Kasumi-1 (cell line): ENCODE measurements around the gene SLC9A9.

ENCODE experiments used
- DNase-seq, 2 experiments: peaks; one replicate each; lab custom pipeline; 2025; lab: John Stamatoyannopoulos, UW

Gene SLC9A9

DNA sequence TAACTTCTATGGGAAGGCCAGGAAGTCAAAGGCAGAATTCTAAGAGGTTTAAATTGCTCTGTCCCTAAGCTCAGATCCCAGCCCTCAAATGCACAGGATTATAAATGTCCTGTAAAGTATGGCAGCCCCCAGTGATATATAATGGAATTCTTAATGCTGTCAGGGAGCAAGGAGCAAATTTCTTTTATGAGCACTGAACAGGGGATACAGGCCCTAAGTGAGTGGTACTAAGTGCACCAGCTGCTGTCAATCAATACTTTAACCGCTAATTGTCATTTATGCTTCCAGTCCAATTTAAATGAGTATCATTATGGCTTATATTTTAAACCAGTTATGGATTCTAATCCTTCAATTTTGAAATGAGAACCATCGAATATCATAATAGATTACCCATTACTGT lies 4.7 kb downstream of the SLC9A9 start:
- DNase-seq, result no peak

DNA sequence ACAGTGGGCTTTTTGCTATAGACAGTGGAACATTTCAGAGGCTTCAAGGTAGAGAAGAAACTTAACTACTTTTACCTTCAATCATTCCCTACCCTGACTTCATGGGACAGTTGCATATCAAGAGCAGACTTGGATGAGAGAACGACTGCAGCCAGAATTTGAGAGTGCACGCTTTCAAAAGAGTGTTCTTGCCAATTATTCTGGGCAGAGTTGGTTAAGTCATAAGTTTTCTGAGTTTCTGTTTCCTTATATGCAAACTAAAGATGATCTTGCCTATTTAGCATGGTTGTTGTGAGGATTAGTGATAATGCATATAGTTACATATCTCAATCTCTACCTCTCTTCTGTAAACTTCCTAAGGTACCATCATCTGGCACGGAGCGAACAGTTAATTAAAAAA lies 7.6 kb downstream of the SLC9A9 start:
- DNase-seq, result no peak

DNA sequence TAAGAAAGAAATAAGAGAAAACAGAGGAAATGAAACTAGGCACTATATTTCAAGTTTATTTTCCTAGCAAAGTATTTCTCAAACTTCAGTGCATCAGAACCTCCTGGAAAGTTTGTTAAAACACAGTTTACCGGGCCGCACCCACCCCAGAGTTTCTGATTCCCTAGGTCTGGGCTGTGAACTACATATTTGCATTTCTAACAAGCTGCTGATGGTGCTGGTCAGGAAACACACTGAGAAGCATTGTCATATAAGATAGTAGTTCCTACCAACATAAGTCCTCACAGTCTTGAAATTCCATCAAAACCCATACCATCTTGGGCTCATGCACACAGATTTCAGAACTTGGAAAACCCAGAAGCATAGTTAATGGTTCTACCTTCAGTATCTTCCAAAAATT lies 8.3 kb downstream of the SLC9A9 start:
- DNase-seq, result no peak

DNA sequence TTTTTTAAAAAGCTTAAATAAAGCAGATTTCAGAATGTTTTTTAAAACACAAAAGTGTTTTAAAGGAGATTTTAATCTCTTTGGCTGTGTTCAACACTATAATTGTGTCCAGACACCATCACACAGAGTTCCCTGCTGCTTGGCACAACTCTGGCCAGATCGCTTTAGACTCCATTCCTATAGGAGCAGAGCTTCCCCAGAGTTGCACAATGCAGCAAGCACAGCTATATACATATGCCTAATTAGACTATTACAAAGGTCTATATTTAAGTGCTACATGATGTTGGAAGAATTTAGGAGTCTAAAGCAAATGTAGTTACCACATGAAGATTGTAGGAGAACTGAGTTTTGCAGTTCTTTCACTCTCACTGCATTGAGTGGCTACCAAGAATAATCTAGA lies 11.2 kb downstream of the SLC9A9 start:
- no peak for DNase-seq

DNA sequence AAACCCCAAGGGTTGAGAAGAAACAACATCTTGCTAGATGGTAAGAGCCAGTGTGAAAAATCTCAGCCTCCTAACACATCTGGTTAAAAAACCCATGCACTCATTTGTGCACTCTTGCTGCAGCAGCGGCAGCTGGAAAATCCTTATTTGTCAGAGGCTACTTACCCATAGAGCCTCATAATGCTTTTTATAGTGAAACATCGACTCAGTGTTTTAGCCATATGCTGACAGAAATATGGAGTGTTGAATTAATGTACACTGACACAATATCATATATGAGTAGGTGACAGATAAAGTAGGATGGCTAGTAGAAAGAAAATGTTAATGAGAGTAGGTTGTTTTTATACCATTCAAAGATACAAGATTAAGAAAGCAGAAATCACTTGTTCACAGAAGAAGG lies 13.0 kb downstream of the SLC9A9 start:
- no peak for DNase-seq

DNA sequence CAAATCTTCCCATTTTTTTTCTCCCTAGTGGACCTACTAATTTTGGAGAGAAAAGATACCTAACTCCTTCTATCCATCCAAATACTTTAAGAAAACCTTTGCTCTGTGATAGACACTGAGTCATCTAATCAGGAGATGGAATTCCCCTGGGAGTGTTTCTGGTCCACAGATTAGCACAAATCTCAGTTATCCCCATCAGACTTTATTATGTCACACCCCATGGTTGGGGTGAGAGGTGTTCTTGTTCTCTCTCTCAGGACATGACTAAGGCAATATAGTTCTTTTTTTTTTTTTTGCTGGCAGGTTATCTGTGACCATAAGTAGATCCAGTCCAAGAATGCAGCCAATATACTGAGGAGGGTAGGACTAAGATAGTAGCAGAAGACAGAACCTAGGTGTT lies 15.8 kb downstream of the SLC9A9 start:
- no peak for DNase-seq

DNA sequence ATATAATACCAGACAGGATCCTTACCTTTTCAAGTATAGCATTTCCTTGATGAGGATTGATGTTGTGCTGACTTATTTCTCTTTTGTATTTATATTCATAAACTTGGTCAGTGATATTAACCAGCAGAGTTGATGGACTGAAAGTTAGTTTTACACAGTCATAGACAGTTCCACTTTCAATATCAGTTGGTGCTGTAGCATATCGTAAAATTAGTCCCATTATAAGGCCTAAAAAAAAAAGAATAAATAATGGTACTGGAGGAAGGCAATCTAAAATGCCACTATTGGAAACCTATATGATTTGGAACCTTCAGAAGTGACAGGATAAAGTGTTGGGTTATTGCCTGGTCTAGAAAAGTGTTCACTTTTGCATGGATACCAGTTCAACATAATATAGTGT lies 16.3 kb downstream of the SLC9A9 start:
- DNase-seq, result no peak

DNA sequence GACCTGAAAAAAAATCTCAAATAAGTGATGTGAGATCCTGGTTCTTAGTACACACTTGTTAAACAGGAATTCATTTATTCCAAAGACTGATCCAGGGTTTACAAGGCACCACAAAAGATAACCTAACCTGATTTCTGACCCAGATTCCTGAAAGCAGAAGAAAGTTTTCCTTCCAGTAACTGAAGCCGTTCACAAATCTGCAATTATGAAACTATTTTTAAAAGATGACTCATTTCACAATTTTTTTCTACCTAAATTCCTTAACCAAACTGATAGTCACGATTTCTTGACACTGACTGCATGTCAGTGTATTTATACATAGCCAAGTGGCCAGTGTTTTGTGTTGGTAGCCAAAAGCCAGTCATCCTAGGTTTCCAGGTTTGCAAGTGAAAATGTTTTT lies 17.1 kb downstream of the SLC9A9 start:
- peak in 1 of 2 experiments; percentile 4 for DNase-seq

DNA sequence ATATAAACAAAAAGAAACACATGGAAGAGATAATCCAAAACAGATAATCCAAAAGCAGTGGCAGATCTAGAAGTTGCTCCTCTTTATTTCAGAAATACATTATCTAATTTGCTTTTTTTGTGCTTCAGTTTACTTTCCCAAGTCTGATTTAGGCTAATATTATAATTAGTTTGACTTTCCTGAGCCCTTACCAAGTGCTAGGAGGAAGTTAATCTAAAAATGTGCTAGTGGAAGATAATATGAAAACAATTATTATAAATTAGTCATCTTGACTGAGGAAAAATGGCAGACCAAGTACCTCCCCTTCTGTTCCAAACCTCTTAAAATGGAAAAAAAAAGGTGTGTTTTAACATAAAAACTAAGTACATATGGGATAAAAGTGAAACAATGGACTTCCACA lies 17.5 kb downstream of the SLC9A9 start:
- no peak for DNase-seq

DNA sequence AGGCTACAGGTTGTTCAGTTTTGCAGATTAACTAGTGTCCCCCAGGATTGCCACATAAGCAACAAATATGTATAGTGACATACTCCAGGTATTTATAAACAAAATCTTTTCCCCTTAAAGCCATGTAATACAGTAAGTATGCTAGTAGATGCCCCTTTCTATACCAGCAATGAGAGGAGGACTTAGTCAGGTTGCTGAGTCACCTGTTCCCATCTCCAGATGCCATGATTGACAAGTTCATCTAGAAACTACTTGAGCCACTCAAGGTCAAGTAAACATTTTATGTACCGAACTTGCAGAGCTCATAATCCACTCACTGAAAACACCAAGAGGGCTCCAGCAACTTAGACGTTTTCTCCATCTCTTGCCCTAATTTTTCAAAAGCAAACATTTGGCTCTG lies 18.2 kb downstream of the SLC9A9 start:
- no peak for DNase-seq

DNA sequence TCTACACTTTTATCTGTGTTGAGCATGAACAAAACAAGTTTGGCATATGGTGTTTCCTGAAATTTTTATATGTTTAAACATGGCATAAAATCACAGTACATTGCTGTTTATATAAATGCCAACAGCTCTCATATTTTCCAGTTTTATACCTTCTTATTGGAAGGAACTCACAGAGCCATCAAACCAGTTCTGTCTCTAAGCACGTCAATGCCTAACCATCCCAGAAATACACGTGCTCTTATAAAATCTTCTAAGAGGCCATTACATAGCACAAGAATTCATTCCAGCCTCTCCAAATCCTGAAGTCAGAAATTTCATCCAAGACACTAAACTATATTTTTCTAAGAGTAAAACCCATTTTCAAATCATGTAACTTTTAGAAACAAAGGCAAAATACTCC lies 20.8 kb downstream of the SLC9A9 start:
- no peak for DNase-seq

DNA sequence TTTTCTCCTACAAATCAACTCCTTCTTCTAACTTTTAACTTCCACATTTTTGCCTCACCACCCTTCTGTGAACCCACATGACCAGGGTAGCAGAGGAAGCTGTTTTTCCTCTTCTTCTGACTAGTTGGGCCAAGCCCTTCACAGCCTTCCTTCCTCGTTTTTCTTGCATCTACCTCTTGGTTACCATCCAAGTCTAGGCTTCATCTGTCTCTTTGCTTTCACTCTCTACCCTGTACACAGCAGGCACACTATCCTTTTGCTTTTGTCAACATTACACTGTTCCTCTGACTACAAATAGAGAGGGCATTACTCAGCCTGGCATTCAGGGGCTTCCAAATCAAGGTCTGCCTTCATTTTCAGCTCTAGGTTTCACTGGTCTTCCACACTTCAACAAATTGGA lies 22.0 kb downstream of the SLC9A9 start:
- DNase-seq, result peak; percentile 88 to 89

DNA sequence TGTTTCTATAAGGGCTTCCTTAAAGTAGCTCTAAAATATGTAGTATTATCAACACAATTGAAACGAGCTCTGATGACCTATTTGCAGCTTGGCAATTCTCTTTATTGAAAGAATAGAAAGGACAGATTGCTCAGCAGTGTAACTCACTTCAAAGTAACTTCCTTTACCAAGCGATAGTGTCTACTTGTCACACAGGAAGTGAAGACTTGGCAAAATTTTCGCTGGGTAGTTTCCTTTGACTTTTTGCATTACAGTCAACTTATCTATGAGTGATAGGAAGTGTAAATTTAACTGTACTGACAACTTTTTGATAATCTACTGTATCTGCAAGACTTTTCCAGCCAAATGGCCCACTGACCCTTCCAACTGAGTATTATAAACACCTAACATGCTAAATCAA lies 22.8 kb downstream of the SLC9A9 start:
- DNase-seq, result peak in 1 of 2 experiments; percentile 12

DNA sequence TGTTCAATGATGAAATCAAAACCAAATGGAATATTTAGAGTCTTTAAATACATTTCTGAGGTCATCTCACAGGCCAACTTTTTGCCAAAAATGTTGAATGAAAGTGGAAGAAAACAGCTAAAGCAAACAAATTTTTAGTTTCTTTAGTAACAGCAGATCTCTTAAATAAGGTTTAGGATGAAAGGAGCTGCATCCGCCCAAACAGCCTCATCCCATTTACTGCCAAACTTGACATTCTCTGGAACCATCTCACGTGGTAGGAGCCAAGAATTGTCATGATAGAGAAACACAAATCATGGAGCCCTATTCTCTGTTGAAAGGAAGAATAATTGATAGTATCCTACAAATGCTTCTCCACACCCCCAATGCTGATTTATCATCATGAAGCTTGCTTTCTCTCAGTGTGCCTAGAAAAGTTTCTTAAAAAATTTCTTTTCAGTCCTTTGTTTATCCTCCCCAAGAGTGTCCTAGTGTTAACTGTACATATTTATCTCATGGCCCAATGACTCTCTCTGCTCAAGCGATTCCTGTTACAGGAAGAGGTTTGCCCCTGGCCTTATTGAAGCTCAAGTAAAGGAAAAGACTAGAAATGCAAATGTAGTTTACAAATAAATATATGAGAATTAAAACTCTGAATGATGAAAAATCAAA lies 23.4 kb downstream of the SLC9A9 start:
- no peak for DNase-seq

DNA sequence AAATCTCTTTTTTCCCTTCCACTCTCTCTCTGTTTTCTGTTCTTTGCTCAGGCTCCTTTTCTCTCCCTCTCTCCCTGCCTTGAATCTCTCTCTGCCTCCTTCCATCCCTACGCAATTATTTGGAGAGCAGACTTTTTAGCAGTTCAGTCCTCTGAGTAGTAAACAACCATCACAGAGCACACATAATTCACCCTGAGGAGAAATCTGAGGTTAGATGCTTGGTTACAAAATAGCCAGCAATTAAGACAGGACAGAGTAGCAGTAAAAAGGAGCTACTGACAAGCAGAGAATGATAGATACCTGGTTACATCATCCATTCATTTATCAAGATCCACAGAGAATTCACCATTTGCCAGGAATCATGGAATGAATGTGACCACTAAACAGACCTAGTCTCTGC lies 25.5 kb downstream of the SLC9A9 start:
- DNase-seq, result no peak

DNA sequence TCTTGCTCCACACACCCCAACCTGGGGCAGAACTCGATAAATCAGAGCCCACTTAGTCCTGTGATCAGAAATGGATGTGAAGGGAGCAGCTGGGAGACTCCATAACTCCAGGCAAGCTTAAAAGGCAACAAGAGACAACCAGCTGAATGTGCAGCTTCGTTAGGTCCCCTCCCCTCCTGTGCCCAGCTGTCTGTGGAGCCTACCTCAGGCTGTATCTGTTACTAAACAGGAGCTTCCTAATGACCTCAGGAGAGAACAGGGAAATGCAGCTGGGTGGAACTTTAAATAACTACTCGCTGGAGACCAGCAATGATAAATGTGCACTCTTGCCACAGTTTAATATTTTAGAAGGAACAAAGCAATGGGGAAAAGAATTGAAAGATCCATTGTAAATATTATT lies 25.9 kb downstream of the SLC9A9 start:
- no peak for DNase-seq

DNA sequence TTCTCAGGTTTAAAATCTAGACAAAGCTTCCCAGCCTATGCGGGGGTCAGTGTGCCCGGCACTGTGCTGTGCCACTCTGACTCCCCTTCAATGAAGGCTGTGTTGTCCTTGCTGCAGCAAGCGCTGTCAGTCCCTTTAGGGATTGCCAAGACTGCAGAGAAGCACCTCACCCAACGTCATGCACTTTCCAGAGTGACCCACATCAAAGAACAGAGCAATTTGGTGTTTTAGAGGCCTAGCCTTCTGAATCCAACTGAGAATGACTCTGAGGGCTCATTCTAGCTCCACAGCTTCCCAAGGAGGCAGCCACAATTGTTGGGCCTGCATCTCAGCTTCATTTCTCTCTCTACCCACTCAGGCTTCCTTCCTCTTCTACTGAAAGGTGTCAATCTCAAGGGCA lies 26.4 kb downstream of the SLC9A9 start:
- no peak for DNase-seq

DNA sequence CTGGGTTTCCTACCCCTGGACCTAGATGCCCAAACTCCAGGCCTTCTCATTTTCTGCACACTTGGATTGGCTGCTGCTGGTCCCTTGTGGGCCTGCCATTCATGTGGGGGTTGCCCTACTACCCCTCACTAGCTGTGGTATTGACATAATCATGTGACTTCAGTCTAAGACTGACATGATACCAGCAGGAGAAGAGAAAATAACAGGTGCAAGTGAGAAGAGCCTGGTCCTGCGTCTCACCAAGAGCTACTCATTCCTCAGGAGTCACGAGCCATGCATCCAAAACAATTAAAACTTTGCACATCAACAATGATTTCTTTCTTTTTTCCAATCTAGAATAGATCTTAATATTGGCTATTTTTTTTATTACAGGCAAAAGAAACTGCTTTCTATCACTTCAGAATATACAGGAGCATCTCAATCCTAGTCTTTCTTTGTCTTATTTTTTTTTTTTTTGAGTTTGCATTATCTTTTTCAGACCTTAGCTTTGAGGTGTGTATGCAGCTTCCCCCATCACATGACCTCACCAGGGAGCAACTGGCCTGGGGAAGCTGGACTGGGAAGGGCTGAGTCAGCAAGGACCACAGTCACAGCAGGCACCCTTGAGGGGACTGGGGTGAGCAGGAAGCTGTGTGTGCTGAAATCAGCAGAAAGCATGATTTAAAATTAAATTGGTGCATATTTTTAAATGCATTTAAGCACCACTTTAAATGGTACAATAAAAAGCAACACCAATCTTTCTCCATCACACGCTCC lies 27.6 kb downstream of the SLC9A9 start:
- DNase-seq, result no peak

DNA sequence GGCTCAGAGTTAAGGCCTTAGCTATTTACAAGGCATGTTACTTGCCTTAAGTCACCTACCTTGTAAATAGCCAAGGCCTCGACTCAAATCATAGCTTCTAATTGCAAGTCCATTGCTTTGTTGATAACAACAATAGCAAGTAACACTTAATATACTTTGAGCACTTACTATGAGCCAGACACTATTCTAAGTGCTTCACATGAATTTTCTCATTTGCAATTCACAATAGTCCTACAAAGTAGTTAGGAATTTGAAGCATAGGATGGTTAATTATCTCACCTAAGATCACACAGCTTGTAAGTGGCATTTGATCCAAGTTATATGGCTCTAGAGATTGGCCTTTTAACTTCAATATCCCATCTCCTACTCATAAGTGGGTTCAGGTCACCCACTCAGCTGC lies 28.4 kb downstream of the SLC9A9 start:
- no peak for DNase-seq

DNA sequence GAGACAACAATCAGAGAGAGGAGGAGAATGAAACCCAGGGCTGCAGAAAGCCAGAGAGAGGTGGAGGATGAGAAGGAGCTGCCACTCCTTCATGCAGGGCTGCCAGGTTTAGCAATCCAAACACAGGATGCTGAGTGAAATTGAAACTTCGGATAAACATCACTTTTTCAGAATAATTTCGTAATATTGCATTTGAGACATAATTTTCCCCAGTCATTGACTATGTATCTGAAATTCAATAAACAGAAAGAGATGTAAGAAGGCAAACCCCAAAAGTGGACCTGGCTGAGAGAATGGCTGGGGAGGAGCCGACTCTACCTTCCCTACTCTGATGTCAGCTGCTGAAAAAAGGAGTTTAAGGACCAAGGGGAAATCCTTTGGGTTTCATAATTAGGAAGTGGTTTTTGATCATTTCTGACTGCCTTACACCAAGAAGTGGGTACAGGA lies 33.8 kb downstream of the SLC9A9 start:
- peak; percentile 46 to 52 for DNase-seq

DNA sequence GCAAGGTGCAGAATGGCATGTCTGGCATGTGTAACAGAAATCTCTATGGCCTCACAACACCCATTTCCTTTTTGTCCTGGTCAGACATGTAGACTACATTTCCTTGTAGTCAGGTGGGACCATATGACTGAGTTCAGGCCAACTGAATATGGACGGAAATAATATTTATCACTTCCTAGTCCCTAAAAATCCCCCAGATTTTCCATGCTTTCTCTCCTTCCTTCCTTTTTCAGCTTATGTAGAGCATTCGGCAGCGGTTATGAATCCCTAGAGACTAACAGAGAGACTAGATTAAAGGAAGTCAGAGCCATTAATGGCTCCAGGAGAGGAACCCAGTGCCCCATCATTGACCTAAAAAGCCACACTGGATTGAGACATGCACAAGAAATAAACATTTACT lies 35.8 kb downstream of the SLC9A9 start:
- DNase-seq, result no peak

DNA sequence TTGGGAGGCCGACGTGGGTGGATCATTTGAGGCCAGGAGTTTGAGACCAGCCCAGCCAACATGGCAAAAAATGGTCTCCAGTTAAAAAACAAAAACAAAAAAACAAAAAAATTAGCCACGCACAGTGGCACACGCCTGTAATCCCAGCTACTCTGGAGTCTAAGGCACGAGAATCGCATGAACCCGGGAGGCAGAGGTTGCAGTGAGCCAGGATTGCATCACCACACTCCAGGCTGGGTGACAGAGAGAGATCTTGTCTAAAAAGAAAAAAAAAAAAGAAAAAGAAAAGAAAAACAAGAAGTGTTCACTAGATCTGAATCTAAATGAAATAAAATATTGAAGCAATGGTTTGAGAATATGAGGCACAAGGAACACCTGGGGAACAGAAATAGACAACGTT lies 36.7 kb downstream of the SLC9A9 start:
- DNase-seq, result no peak

DNA sequence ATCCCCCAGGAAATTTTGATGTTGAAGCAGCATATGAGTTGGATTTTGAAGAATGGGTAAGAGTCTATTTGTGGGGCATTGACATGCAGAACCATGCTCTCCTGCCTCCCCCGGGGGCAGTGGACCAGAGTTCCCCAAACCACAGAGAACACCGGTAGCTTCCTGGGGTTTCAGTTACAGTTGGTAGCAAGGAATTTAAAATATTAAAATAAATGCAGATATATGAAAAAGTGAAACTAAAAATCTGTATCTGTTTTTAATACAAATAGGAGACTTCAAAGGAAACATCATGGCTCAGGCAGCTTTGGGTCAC lies 37.4 kb downstream of the SLC9A9 start:
- no peak for DNase-seq
